Stimulated activated CD4-positive, alpha-beta T cell treated with anti-CD3 and anti-CD28 coated beads, Interleukin-15, amount 100 ng/mL, for 24 hours (primary cell): ENCODE results near the gene ZNF544.
A peak's percentile ranks its signal among the peaks of the same experiment; 100 is the strongest.

Experiments
- DNase-seq: peaks from one replicate; pipeline ENCODE4 v3.0.0-alpha.2; 2020

The ZNF544 gene

GRCh38 chr19:58228585-58229254 is at the start of gene ZNF544:
ZNF544 (plus strand) TSS chr19:58228914; CDS start chr19:58244024, 15,110 bp downstream.
- DNase-seq = peak; percentile 85

- peak; percentile 74 for DNase-seq
Measured at GRCh38 chr19:58181902-58182576, 46.7 kb upstream of the ZNF544 start.

- DNase-seq = peak; percentile 89
Measured at GRCh38 chr19:58182577-58182988, 46.1 kb upstream of the ZNF544 start.

- peak; percentile 95 for DNase-seq
Measured at GRCh38 chr19:58182989-58183816, 45.5 kb upstream of the ZNF544 start, which contains the start of gene ZNF274. ZNF274 (plus strand) TSS chr19:58183061; CDS start chr19:58183966, 905 bp downstream.

GRCh38 chr19:58183817-58184215 is 44.9 kb upstream of the ZNF544 start:
- no peak for DNase-seq

GRCh38 chr19:58196901-58197616 is 31.7 kb upstream of the ZNF544 start:
- DNase-seq = no peak

GRCh38 chr19:58203814-58204475 is 24.8 kb upstream of the ZNF544 start:
- DNase-seq = no peak

GRCh38 chr19:58204566-58204965 is 24.1 kb upstream of the ZNF544 start:
- DNase-seq = no peak

GRCh38 chr19:58209577-58209976 is 19.1 kb upstream of the ZNF544 start:
- no peak for DNase-seq

GRCh38 chr19:58212336-58213074 is 16.2 kb upstream of the ZNF544 start:
- DNase-seq = no peak

- DNase-seq = no peak
Measured at GRCh38 chr19:58213075-58213369, 15.7 kb upstream of the ZNF544 start.

- DNase-seq = no peak
Measured at GRCh38 chr19:58217069-58217481, 11.6 kb upstream of the ZNF544 start.

- no peak for DNase-seq
Measured at GRCh38 chr19:58217607-58218391, 10.9 kb upstream of the ZNF544 start.

- peak; percentile 52 for DNase-seq
Measured at GRCh38 chr19:58218899-58219298, 9.8 kb upstream of the ZNF544 start.

- no peak for DNase-seq
Measured at GRCh38 chr19:58227964-58228584, 640 bp upstream of the ZNF544 start.

GRCh38 chr19:58229255-58229639 is 533 bp downstream of the ZNF544 start:
- peak; percentile 37 for DNase-seq

- DNase-seq = no peak
Measured at GRCh38 chr19:58237324-58237723, 8.6 kb downstream of the ZNF544 start.

- no peak for DNase-seq
Measured at GRCh38 chr19:58243351-58243750, 14.6 kb downstream of the ZNF544 start.

- DNase-seq = no peak
Measured at GRCh38 chr19:58248886-58249285, 20.2 kb downstream of the ZNF544 start.

- DNase-seq = no peak
Measured at GRCh38 chr19:58252102-58252685, 23.5 kb downstream of the ZNF544 start.
